ENCODE measurements around the gene KRT78.

KRT78 gene

DNA sequence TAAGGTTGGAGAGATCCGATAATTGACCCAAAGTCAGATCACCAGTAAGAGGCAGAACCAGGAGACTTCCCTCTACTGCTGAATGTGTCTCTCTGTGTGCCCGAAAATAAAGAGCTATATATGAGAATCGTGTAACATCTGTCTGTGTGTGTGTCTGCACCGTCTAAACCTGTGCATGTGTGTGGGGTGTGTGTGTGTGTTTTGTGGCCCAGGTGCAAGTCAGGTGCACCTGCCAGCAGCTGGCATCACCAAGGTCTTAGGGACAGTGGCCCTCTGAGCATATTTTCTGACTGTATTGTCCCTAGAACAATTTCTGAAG is 24.7 kb upstream of the KRT78 start:
- H3K27me3 ChIP-seq (ENCODE audit: insufficient read depth, low read depth, severe bottlenecking): peaks cover 79% of the 10 kb centered on the region
- no peak for TF ChIP-seq CTCF (IDR thresholded peaks at IDR 0.05; ENCODE audit: low read depth, low read length)
- no peak overlapping the region for H3K4me3 ChIP-seq (ENCODE audit: low read depth, low read length)
- H3K27ac ChIP-seq: no peak overlapping the region
- no peaks in the 10 kb centered on the region for H3K9me3 ChIP-seq (ENCODE audit: severe bottlenecking)
- DNase-seq: no peak
- H3K36me3 ChIP-seq: no peaks in the 10 kb centered on the region

DNA sequence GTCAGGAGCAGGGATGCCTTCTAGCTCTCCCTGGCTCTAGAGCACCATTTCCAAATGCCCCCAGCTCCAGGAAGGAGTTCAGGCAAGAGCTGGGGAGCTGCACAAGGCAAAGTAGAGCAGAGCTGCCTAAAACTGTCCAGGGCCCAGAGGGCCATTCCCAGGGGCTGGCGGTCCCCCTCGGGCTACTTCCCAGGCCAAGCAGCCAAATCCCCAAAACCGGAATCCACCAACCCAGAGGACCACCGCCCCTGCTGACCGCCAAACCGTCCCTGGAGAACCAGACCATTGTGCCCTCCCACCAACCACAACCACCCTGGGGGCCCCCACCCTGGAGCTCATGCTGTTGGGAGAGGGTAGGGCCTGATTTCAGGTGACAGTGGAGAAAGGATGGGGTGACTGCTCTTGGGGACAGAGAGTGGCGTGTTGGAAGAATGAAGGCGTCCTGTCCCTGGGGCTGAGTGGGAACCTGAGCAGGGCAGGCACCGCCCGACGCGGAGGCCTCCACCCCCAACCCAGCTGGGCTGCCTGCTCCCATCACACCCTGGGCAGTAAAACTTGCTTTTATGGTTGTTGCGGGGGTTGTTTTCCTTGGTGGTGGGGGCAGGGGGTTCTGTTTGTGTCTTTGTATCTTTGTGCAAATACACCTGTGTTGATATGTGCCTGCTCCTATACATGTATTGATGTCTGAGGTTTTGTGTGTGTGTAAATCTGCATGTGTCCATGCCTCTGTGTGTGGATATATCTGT is 24.0 kb upstream of the KRT78 start:
- DNase-seq: no peak
- H3K4me3 ChIP-seq (ENCODE audit: low read depth, low read length): no peak overlapping the region
- no peak overlapping the region for H3K27ac ChIP-seq

GRCh38 chr12:52871291-52872039 is 22.7 kb upstream of the KRT78 start:
- no peak for TF ChIP-seq CTCF (IDR thresholded peaks at IDR 0.05; ENCODE audit: low read depth, low read length)
- H3K4me3 ChIP-seq (ENCODE audit: low read depth, low read length): no peak overlapping the region
- H3K27ac ChIP-seq: no peak overlapping the region
- no peak for DNase-seq
- no peaks in the 10 kb centered on the region for H3K36me3 ChIP-seq
- no peaks in the 10 kb centered on the region for H3K9me3 ChIP-seq (ENCODE audit: severe bottlenecking)
- H3K27me3 ChIP-seq (ENCODE audit: insufficient read depth, low read depth, severe bottlenecking): peaks cover 78% of the 10 kb centered on the region

More for the DNA sequence above, 24.0 kb upstream of the KRT78 start:
- Histone ChIP-seq H3K36me3 (no peaks in the 10 kb centered on the region), H3K27me3 (ENCODE audit: insufficient read depth, low read depth, severe bottlenecking) (peaks cover 79% of the 10 kb centered on the region), H3K9me3 (ENCODE audit: severe bottlenecking) (no peaks in the 10 kb centered on the region)
- TF ChIP-seq CTCF (IDR thresholded peaks at IDR 0.05; ENCODE audit: low read depth, low read length): no peak

DNA sequence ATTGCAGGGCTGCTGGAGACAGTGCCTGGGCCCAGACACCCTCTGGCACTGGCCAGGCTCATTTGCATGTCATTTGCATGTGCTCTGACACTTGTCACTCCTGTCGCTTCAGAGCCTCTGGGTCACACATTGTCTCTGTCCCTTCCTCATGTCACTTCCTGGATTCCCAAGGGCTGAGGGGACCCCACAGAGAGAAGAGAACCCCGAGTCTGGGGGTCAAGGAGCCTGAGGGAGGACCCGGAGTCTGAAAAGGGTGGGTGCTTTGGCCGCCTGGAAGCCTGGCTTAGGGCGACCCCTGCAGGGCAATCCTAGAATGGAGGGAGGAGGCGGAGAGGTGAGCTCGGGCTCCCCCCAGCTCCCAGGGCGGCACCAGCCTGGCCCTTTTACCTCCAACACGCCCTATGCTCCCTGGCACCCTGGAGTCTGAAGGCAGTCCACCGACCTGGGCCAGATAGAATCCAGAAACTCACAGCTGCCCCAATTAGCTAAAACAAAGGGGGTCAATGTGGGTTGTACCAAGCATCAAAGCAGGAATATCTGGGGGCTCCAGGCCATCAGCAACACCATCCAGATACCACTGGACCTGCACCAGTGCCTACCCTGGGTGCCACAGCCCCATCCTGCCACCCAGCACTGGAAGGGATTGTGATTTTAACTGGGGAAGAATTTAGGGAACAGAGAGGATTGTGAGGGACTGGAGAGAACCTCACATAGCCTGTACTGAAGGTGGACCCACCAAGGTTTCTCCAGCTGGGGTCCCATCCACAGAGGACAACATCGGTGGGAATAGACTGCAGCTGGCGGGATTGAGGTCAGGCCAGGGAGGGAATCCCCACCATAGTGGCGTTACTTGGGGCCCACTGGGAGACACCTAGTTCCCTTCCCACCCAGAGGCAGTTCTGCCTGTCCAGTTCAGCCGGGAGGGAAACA is 21.8 kb upstream of the KRT78 start:
- Histone ChIP-seq H3K9me3 (ENCODE audit: severe bottlenecking) (no peaks in the 10 kb centered on the region), H3K27ac (no peak overlapping the region), H3K4me3 (ENCODE audit: low read depth, low read length) (no peak overlapping the region), H3K36me3 (no peaks in the 10 kb centered on the region), H3K27me3 (ENCODE audit: insufficient read depth, low read depth, severe bottlenecking) (peaks cover 78% of the 10 kb centered on the region)
- DNase-seq: peak; percentile 59
- TF ChIP-seq CTCF (IDR thresholded peaks at IDR 0.05; ENCODE audit: low read depth, low read length): peak; percentile 76

- no peak for DNase-seq
- no peak overlapping the region for H3K27ac ChIP-seq
- TF ChIP-seq CTCF (IDR thresholded peaks at IDR 0.05; ENCODE audit: low read depth, low read length): no peak
- H3K36me3 ChIP-seq: no peaks in the 10 kb centered on the region
- no peak overlapping the region for H3K4me3 ChIP-seq (ENCODE audit: low read depth, low read length)
- H3K9me3 ChIP-seq (ENCODE audit: severe bottlenecking): no peaks in the 10 kb centered on the region
- peaks cover 63% of the 10 kb centered on the region for H3K27me3 ChIP-seq (ENCODE audit: insufficient read depth, low read depth, severe bottlenecking)
These were observed 18.8 kb upstream of the KRT78 start for GRCh38 chr12:52867642-52868041.

Data from WERI-Rb-1 (cell line).